ENCODE data around the gene SPACA7. TPM values are rescaled to one million over a fixed set of nuclear protein-coding genes. Genes with fewer than 3 reads are reported as not detected.

SPACA7 gene
- polyA plus RNA-seq, 1 donor: not detected

DNA sequence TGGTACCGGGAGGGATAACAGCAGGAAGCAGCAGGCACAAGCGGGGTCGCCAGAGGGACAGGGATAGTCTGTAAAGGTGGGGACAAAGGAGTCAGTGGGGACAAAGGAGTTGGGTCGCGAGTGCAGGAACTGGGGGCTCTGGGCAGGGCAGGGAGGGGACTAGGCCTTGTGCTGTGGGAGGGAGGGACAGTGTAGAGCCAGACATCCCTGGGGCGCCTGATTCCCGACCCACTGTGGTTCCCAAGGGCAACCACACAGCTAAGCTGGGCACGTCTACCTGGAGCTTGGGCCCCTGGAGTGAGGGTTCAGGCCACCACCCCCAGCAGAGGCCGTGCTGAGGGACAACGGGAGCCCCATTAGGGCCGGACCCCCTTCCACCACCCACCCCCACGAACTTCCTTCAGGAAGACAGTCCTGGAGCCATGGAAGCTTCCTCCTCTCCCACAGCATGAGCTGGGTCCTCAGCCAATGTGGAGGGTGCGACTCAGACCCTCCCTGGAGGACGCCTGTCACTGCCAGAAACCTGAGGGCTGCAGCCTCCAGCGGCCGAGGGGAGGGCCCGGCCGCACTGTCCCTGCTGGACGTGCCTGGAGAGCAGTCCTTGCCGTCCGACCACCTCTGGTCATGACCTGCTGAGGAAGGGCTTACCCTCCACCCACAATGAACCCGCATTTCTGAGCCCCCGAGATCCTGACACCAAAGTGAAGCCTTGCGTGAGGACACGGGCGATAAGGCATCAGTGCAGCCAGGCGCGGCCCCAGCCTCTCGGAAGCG is 77.9 kb downstream of the SPACA7 start:
- 70% methylated on average over 2 of the region's 30 CpGs for WGBS (ENCODE audit: insufficient coverage, low lambda C conversion rate)

DNA sequence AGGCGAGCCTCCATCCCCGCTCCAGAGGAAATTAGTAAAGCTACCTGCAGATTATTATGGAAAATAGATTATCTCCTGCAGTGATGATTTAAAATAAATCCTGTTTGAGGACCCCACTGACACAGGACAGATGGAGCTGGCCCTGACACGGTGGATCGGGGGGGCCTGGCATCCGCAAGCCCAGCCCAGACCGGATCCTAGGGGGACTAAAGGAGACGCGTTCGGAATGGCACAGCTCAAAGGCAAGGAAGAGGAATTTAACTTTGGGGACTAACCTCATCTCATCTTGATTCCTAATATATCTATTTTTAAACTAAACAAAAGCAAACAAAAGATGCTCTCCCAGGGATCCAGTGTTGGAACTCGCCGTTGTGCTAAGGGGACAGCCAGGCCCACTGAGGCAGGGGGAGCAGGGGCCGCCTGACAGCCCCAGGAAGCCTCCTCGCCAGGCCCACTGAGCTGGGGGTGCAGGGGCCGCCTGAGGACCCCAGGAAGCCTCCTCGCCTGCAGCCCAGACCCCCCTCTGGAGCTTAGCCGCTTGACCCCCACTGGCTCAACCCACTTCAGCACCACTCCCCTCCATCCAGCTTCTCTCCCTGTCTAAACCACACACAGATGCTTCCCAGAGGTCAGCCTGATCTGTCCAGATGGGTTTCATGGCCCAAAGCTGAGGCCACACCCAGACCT is 78.6 kb downstream of the SPACA7 start:
- no peaks in the 10 kb centered on the region for H3K9me3 ChIP-seq (ENCODE audit: control insufficient read depth, low read depth, low read length)
- no CpG with 5 or more reads among the region's 16 CpGs for WGBS (ENCODE audit: insufficient coverage, low lambda C conversion rate)
- no peaks in the 10 kb centered on the region for H3K36me3 ChIP-seq (ENCODE audit: control insufficient read depth, insufficient read depth, low read length)
- H3K27me3 ChIP-seq (ENCODE audit: control insufficient read depth, insufficient read depth, low read length): no peaks in the 10 kb centered on the region
- H3K27ac ChIP-seq (ENCODE audit: low read length): no peak overlapping the region
- no peak for DNase-seq
- no peak overlapping the region for H3K4me3 ChIP-seq (ENCODE audit: low read length)
- no peaks in the 10 kb centered on the region for H3K4me1 ChIP-seq (ENCODE audit: control insufficient read depth, insufficient read depth, low read length)

More for the DNA sequence above, 77.9 kb downstream of the SPACA7 start:
- DNase-seq: no peak
- Histone ChIP-seq H3K9me3 (ENCODE audit: control insufficient read depth, low read depth, low read length) (no peaks in the 10 kb centered on the region), H3K4me1 (ENCODE audit: control insufficient read depth, insufficient read depth, low read length) (no peaks in the 10 kb centered on the region), H3K36me3 (ENCODE audit: control insufficient read depth, insufficient read depth, low read length) (no peaks in the 10 kb centered on the region), H3K27ac (ENCODE audit: low read length) (no peak overlapping the region), H3K27me3 (ENCODE audit: control insufficient read depth, insufficient read depth, low read length) (no peaks in the 10 kb centered on the region), H3K4me3 (ENCODE audit: low read length) (no peak overlapping the region)

DNA sequence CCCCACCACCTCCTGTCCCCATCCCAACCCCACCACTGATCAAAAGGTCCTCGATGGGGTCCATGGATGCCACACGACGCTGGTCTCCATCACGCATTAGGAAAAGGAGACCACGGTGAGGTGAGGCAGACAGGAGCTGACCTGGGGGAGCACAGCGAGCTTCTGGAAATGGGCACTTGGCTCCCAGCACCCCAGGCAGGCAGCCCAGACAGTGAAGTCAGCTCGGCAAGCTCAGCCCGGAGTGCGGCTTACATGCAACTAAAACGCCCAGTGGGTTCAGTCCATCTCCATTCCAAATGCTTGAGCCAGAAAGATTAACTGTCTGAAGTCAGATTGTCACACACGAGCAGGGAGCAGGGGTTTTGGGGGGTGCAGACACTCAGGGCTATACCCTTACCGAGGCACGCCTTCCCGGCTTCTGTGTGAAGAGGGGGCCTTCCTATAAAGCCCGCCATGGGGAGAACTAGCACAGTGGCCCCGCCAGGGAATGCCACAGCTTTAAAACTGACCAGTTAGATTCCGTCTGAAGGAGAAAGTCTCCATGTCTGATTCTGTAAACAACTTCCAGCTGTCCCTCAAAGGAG is 79.4 kb downstream of the SPACA7 start:
- Histone ChIP-seq H3K27ac (ENCODE audit: low read length) (no peak overlapping the region), H3K36me3 (ENCODE audit: control insufficient read depth, insufficient read depth, low read length) (no peaks in the 10 kb centered on the region), H3K9me3 (ENCODE audit: control insufficient read depth, low read depth, low read length) (no peaks in the 10 kb centered on the region), H3K4me1 (ENCODE audit: control insufficient read depth, insufficient read depth, low read length) (no peaks in the 10 kb centered on the region), H3K27me3 (ENCODE audit: control insufficient read depth, insufficient read depth, low read length) (no peaks in the 10 kb centered on the region), H3K4me3 (ENCODE audit: low read length) (no peak overlapping the region)
- DNase-seq: no peak
- WGBS (ENCODE audit: insufficient coverage, low lambda C conversion rate): no CpG with 5 or more reads among the region's 17 CpGs

GRCh38 chr13:112456138-112457056 is 80.2 kb downstream of the SPACA7 start:
- no peak overlapping the region for H3K4me3 ChIP-seq (ENCODE audit: low read length)
- H3K36me3 ChIP-seq (ENCODE audit: control insufficient read depth, insufficient read depth, low read length): no peaks in the 10 kb centered on the region
- no peaks in the 10 kb centered on the region for H3K27me3 ChIP-seq (ENCODE audit: control insufficient read depth, insufficient read depth, low read length)
- WGBS (ENCODE audit: insufficient coverage, low lambda C conversion rate): 100% methylated on average over 1 of the region's 22 CpGs
- no peaks in the 10 kb centered on the region for H3K9me3 ChIP-seq (ENCODE audit: control insufficient read depth, low read depth, low read length)
- H3K4me1 ChIP-seq (ENCODE audit: control insufficient read depth, insufficient read depth, low read length): no peaks in the 10 kb centered on the region
- no peak overlapping the region for H3K27ac ChIP-seq (ENCODE audit: low read length)
- no peak for DNase-seq

GRCh38 chr13:112457081-112457480 is 80.9 kb downstream of the SPACA7 start:
- no peaks in the 10 kb centered on the region for H3K27me3 ChIP-seq (ENCODE audit: control insufficient read depth, insufficient read depth, low read length)
- 84% methylated on average over 3 of the region's 9 CpGs for WGBS (ENCODE audit: insufficient coverage, low lambda C conversion rate)
- H3K9me3 ChIP-seq (ENCODE audit: control insufficient read depth, low read depth, low read length): peaks cover 3% of the 10 kb centered on the region
- no peaks in the 10 kb centered on the region for H3K36me3 ChIP-seq (ENCODE audit: control insufficient read depth, insufficient read depth, low read length)
- H3K4me1 ChIP-seq (ENCODE audit: control insufficient read depth, insufficient read depth, low read length): no peaks in the 10 kb centered on the region
- DNase-seq: no peak
- no peak overlapping the region for H3K27ac ChIP-seq (ENCODE audit: low read length)
- no peak overlapping the region for H3K4me3 ChIP-seq (ENCODE audit: low read length)

- no peaks in the 10 kb centered on the region for H3K4me1 ChIP-seq (ENCODE audit: control insufficient read depth, insufficient read depth, low read length)
- WGBS (ENCODE audit: insufficient coverage, low lambda C conversion rate): no CpG with 5 or more reads among the region's 13 CpGs
- no peak overlapping the region for H3K4me3 ChIP-seq (ENCODE audit: low read length)
- DNase-seq: no peak
- H3K27ac ChIP-seq (ENCODE audit: low read length): no peak overlapping the region
- no peaks in the 10 kb centered on the region for H3K27me3 ChIP-seq (ENCODE audit: control insufficient read depth, insufficient read depth, low read length)
- H3K36me3 ChIP-seq (ENCODE audit: control insufficient read depth, insufficient read depth, low read length): no peaks in the 10 kb centered on the region
- H3K9me3 ChIP-seq (ENCODE audit: control insufficient read depth, low read depth, low read length): peaks cover 3% of the 10 kb centered on the region
Observed at GRCh38 chr13:112457485-112457884, 81.3 kb downstream of the SPACA7 start.

- Histone ChIP-seq H3K4me1 (ENCODE audit: control insufficient read depth, insufficient read depth, low read length) (no peaks in the 10 kb centered on the region), H3K27ac (ENCODE audit: low read length) (no peak overlapping the region), H3K9me3 (ENCODE audit: control insufficient read depth, low read depth, low read length) (peaks cover 7% of the 10 kb centered on the region), H3K4me3 (ENCODE audit: low read length) (no peak overlapping the region), H3K36me3 (ENCODE audit: control insufficient read depth, insufficient read depth, low read length) (no peaks in the 10 kb centered on the region), H3K27me3 (ENCODE audit: control insufficient read depth, insufficient read depth, low read length) (no peaks in the 10 kb centered on the region)
- DNase-seq: no peak
- WGBS (ENCODE audit: insufficient coverage, low lambda C conversion rate): 100% methylated on average over 1 of the region's 5 CpGs
Observed at GRCh38 chr13:112462408-112462807, 86.3 kb downstream of the SPACA7 start.

GRCh38 chr13:112464720-112465119 is 88.6 kb downstream of the SPACA7 start:
- no CpG with 5 or more reads among the region's 14 CpGs for WGBS (ENCODE audit: insufficient coverage, low lambda C conversion rate)
- Histone ChIP-seq H3K9me3 (ENCODE audit: control insufficient read depth, low read depth, low read length) (peaks cover 7% of the 10 kb centered on the region), H3K27me3 (ENCODE audit: control insufficient read depth, insufficient read depth, low read length) (no peaks in the 10 kb centered on the region), H3K27ac (ENCODE audit: low read length) (no peak overlapping the region), H3K4me1 (ENCODE audit: control insufficient read depth, insufficient read depth, low read length) (no peaks in the 10 kb centered on the region), H3K4me3 (ENCODE audit: low read length) (no peak overlapping the region), H3K36me3 (ENCODE audit: control insufficient read depth, insufficient read depth, low read length) (no peaks in the 10 kb centered on the region)
- DNase-seq: no peak

- H3K27me3 ChIP-seq (ENCODE audit: control insufficient read depth, insufficient read depth, low read length): no peaks in the 10 kb centered on the region
- H3K9me3 ChIP-seq (ENCODE audit: control insufficient read depth, low read depth, low read length): peaks cover 7% of the 10 kb centered on the region
- no CpG with 5 or more reads among the region's 35 CpGs for WGBS (ENCODE audit: insufficient coverage, low lambda C conversion rate)
- no peak for DNase-seq
- no peak overlapping the region for H3K4me3 ChIP-seq (ENCODE audit: low read length)
- H3K27ac ChIP-seq (ENCODE audit: low read length): no peak overlapping the region
- H3K4me1 ChIP-seq (ENCODE audit: control insufficient read depth, insufficient read depth, low read length): no peaks in the 10 kb centered on the region
- no peaks in the 10 kb centered on the region for H3K36me3 ChIP-seq (ENCODE audit: control insufficient read depth, insufficient read depth, low read length)
Observed at GRCh38 chr13:112465251-112466131, 89.3 kb downstream of the SPACA7 start.

Data from large intestine (tissue), 3 donors.